HG03097 (cell line): Measurements from ENCODE around the gene SVOPL.
"Not testable (repeated sequence)": the region's sequence is repeated elsewhere in the genome, so short reads cannot be mapped to it uniquely, and the experiment has no call there.

Source experiments
- ATAC-seq: cut with Tn5 transposase; IDR thresholded peaks from one replicate; pipeline ENCODE4 v1.9.1; 2021; ENCODE audit not compliant: unreplicated experiment, low FRiP score

Gene SVOPL

DNA sequence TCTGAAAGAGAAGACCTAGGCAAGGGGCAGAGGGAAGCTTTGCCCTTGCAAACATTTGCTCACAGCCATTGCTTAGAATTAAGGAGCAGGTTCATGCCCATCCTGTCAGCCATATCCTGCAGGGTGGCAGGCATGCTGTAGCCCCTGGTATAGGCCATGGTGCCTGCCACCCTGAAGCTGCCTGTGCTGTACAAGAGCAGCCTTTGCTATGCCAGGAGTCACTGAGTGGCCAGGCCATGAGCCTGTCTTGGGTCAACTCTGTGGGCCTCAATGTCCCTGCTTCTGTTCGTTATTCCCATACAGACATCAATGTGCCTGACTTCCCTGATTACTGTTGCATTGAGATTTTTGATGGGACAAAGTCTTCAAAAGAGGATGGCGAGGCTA is 368 bp upstream of the SVOPL start:
- no peak for ATAC-seq

DNA sequence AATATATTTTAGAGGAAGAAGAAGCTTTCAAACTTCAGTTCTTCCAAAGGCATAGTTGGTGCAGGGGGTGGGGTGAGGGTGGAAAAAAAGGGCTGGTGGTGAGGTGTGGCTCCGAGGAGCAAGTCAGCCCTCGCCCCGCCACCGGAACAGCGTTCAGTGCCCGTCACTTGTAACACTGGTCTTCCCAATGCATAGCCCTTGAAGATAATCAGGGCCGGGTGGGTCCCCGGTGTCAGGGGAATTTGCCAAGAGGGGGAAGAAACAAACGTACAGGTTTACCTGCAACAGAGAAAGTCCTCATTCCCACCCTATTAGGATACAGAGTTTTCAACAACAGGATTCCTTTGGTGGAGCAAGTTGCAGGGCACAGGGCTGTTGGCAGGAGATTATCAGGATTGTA is 1.5 kb downstream of the SVOPL start:
- no peak for ATAC-seq

DNA sequence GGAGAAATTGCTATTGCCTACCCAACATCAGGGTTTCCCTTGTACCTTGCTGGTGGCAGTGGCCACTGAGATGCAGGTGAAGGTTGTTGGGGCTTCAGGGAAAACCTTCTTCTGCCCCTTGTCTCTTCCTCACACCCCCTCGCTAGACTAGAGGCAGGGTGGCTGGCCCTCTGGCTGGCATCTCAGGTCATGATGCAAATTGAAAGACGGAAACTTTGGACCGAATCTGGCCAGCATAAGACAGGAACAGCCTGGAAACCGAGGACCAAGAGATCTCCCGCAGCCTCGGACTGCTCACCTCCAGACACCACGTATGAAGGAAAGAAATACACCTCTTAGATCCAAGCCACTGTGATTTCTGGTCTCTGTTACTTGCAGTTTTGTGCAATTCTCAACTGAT is 2.9 kb downstream of the SVOPL start:
- no peak for ATAC-seq

DNA sequence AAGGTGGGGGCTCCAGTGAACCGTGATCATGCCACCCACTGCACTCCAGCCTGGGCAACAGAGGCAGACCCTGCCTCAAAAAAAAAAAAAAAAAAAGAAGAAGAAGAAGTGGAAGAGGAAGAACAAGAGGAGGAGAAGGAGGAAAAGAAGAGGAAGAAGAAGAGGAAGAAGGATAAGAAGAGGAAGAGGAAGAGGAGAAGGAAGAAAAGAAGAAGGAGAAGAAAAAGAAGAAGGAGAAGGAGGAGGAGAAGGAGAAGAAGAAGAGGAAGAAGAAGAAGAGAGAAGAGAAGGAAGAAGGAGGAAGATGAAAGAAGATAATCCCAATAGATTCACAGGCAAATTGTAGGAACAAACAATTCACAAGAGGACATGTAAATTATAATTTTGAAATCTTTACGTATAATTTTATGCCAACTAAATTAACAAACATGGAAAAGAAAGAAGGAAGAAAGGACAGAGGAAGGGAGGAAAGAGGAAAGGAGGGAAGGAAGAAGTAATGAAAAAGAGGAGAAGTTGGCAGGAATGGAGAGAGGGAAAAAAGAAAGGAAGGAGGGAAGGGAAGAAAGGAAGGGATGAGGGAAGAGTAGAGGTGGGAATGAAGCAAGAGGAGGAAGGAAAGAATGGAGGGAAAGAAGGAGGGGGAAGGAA is 3.5 kb downstream of the SVOPL start:
- no peak for ATAC-seq

DNA sequence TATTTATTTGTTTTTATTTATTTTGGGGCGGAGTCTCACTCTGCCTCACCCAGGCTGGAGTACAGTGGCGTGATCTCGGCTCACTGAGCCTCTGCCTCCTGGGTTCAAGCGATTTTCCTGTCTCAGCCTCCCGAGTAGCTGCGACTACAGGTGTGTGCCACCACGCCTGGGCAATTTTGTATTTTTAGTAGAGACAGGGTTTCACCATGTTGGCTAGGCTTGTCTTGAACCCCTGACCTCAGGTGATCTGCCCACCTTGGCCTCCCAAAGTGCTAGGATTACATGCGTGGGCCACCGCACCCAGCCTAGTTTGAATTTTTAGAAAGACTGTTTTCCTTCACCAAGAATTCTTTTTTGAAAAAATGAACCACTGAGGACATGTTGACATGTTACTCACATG is 5.4 kb downstream of the SVOPL start:
- not testable (repeated sequence) for ATAC-seq

DNA sequence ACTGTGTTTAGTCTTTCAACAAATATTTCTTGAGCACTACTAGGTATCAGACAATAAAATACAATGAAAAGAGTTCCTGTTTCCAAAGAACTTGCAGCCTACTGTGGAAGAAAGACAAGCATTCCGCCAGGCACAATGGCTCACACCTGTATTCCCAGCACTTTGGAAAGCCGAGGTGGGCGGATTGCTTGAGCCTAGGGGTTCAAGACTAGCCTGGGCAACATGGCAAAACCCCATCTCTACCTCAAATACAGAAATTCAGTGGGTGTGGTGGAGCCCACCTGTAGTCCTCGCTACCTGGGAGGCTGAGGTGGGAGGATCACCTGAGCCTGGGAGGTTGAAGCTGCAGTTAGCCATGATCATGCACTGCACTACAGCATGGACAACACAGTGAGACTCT is 6.1 kb downstream of the SVOPL start:
- ATAC-seq, result no peak

DNA sequence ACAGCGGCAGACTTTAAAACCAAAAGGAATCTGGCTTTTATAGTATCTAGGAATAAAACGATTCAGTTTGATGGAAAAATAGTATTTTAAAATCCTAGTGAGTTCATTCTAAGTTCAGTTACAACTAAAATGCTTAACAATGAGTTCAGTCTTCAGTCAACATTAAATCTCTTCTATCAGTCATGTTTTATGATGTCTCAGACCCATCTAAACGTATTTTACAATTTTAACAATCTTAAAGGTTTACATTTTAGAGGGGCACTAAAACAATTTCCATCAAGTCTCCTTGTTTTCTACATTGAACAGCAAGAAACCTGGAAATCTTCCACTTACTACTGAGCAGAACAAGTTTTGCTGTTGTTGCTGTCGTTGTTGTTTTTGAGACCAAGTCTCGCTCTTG is 10.0 kb downstream of the SVOPL start:
- no peak for ATAC-seq

DNA sequence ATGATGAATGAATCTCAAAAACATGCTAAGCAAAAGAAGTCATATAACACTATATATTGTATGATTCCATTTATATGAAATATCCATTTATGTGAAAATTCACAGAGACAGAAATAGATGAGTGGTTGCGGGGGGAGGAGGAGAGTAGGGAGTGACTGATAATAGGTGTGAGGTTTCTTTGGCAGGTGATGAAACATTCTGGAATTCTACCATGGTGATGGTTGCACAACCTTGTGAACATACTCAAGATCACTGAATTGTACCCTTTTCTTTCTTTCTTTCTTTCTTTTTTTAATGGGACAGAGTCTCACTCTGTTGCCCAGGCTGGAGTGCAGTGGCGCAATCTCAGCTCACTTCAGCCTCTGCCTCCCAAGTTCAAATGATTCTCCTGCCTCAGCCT is 10.7 kb downstream of the SVOPL start:
- no peak for ATAC-seq

DNA sequence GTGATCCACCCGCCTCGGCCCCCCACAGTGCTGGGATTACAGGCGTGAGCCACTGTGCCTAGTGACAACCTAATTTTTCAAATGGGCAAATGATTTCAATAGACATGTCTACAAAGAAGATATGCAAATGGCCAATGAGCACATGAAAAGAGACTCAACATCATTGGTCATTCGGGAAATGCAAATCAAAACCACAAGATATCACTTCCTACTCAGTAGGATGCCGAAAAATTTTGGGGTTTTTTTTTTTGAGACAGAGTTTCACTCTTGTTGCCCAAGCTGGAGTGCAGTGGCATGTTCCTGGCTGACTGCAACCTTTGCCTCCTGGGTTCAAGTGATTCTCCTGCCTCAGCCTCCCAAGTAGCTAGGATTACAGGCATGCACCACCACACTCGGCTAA is 13.1 kb downstream of the SVOPL start:
- not testable (repeated sequence) for ATAC-seq

DNA sequence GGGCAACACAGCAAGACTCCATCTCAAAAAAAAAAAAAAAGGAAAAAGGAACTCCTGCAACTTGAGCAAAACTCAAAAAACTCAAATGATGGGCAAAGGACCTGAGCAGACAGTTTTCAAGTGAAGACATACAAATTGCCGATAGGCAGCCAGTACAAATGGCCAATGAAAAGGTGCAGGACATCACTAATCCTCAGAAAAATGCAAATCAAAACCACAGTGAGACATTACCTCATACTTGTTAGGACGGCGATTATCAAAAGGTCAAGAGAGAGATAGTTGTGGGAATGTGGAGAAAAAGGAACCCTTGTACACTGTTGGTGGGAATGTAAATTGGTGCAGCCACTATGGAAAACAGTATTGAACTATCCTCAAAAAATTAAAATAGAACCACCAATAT is 16.8 kb downstream of the SVOPL start:
- no peak for ATAC-seq

DNA sequence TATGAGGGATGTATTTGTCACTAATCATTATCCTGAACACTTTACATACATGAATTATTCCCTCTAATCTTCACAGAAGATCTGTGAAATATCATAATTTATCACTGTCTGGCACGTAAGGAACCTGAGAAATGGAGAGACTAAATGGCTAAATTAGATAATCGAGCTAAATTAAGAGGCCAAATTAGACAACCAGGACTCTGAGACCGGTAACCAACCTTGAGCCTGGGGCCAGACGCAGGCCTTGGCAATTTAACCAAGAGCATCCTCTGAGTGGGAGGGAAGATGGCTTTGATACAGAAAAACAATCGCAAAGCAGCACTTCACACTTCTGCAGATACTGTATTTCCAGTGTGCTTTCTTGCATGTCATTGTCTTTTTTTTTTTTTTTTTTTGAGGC is 21.4 kb downstream of the SVOPL start:
- ATAC-seq, result no peak

DNA sequence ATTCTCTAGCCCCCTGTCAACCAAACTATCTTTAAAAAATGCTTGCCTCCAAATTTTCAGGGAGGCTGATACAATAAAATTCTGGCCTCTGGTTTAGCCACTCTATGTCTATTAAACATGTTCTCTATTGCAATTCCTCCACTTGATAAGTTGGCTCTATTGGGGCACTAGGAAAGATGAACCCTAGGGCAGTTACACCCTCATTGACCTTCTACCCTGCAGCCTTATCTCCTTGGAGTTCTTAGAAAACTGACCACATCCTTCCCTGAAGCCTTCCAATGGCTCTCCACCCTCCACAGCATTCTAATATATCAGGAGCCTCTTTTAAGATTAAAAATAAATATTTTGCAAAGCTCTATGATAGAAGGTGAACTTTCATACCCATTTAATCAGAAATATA is 30.6 kb downstream of the SVOPL start:
- ATAC-seq, result no peak

DNA sequence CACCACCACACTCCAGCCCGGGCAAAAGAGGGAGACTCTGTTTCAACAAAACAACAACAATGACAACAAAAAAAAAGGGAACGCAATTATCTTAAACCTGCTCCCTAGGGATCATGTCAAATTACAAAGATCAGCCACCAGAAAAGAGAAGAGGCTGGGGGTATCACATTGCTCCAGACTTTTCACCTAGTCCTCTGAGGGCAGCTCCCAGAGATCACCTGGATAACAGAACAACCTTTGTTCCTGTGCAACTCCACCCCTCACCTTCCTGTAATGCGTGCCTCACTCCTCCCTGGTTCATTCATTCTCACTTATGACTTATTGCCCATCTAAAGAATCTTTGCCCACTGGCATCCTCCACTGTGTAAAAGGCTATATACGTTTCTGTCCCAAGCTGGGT is 31.8 kb downstream of the SVOPL start:
- ATAC-seq, result no peak

DNA sequence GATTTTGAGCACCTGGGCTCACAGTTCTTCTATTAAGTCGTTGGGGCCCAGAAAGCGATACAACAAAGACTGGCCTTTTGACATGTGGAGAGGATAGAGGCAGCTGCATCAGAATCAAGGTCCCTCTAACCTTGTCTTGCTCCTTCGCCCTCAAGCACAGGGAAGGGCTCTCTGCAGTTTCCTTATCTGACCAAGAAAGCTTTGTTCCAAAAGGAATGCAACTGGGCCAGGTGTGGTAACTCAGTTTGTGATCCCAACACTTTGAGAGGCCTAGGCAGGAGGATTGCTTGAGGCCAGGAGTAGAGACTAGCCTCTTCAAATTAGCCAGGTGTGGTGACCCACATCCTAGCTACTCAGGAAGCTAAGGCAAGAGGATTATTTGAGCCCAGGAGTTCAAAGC is 32.2 kb downstream of the SVOPL start:
- ATAC-seq, result no peak

DNA sequence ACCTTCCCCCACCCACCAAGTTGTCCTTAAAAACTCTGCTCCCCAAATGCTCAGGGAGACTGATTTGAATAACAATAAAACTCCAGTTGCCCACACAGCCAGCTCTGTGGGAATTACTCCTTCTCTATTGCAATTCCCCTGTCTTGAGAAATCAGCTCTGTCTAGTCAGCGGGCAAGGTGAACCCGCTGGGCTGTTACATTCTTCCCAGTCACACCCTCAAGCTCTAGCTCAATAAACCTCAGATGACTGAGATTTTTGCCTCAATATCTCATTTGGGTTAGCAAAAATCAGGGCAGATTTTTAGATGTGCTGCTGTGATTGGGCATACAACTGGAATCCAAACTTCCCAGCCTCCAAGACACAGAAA is 32.9 kb downstream of the SVOPL start:
- ATAC-seq, result no peak

DNA sequence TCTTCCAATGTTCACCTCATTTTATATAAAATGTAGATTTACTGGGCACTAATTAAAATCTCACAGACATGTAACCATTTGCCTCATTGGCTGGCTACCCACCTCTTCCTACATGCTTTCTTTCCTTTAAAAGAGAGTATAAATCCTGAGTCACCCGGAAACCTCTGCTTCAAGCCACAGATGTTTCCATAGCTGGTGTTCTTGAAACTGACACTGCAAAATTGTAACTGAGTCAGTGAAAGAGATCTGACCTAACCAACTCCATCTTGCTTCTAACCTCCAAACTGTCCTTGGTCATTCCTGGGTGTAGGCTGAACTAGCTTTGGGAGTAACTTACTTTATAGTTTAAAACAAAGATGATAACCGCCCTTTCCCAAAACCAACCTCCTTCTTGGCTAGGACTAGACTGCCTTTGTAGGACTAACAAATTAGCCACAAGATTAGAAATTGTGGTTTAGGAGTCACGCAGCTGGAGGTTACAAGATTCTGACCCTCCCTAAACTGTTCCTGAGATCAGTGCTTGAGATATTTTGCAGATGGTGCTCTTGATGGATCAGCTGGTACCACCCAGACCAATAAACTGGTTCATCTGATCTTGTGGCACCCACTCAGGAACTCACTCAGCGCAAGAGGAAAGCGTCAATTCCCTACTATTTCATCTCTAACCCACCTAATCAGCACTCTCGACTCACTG is 33.5 kb downstream of the SVOPL start:
- no peak for ATAC-seq

DNA sequence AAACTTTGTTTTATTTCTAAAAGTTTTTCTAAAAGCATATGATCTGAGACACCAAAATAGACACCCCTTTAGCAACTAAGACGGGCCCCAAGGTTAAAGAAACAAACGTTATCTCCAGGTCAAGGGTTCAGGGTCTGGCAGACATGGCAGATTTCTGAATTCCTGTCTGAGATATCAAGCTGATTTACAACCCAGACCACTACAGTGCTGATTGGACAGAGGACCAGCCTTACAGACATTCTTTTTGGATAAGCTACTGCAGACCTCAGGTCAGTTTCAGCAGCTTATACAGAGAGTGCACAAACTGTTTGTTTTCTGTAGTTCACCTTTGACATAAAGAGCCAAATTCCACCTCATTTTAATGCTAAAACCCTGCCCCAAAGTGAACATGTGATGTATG is 34.8 kb downstream of the SVOPL start:
- ATAC-seq, result no peak

DNA sequence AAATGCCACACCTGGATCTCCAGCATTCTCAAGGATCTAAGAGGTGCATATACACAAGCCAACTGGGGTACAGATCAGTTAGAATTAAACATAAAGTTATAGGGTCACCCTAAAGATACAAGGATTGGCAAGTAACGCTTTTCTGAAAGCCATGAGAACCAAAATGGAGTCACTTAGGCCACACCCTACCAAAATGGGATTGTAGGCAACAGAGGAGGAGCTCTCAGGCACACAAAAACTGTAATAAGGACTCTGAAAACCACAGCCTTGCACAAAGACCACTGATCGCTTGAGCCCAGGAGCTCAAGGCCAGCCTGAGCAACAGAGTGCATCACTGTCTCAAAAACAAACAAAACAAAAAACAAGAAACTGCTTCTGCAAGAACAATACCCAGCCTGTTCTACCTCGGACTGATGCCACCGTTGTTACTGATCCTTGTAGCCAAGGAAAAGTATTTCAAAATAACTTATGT is 35.5 kb downstream of the SVOPL start:
- no peak for ATAC-seq

DNA sequence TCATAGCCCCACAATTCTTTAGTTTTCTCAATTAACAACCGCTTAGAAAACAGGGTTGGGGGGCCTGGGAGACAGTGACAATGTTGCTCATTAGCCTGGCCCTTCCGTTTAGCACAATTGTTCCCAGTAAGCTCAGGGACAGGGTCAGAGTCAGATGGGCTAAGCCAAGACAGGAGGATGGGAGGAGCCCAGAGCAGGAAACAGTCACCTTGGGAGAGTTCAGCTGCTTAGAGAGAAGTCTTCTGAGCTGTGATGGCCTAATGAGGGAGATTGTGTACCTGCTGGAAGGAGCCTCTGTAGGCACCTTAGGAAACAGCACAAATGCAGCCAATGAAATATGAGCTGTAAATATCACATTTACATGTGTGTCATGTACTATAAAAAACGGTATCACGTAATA is 35.9 kb downstream of the SVOPL start:
- no peak for ATAC-seq

DNA sequence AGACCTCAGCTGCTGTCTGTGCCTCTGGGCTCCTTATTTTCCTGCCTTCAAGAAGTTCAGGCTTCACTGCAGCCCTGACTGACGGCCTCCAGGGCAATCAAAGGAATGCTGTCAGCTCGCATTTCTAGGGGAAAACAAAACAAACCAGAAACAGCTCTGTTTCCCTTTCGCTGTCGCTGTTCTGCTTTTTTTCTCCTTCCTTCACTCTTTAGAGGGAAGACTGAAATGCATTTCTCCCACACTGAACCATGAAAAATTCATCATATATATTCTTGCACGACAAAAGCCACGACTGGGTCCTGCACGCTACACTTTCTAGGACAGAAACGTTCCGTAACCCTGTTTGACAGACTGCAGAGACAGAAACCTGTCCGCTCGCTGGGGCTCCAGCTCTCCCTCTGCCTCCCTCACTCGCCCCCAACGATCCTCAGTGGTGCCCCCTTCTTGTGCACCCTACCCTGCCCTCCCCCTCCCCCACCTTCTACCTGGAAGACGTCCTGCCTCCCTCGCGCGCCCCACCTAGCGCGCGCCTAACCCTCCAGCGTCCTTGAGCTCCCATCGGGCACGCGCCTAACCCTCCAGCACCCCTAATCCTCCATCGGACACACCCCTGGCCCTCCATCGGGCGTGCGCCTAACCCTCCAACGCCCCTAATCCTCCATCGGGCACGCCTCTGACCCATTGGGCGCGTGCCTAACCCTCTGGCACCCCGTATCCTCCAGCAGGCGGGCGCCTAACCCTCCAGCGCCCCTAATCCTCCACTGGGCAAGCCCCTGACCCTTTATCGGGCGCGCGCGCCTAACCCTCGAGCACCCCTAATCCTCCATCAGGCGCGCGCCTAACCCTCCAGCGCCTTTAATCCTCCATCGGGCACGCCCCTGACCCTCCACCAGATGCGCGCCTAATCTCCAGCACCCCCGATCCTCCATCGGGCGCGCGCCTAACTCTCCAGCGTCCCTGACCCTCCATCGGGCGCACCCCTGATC is 37.1 kb downstream of the SVOPL start:
- no peak for ATAC-seq

DNA sequence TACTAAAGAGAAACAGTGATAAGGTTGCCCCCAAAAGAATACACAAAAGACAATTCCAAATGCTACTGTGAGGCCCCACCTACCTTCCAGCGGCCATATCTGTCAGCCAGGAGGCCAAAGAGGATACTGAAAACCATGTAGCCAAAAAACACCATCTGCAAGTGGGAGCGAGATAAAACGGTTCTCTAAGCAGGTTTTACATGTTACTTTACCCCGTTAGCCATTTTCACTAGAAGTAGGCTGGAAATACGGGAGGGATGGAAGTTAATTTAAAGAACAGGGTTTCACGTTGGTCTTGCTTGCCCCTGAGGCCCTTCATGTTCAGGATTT is 38.2 kb downstream of the SVOPL start:
- no peak for ATAC-seq
